Endodermal cell (in vitro differentiated cells): ENCODE data around the gene PCNT. TPM values are rescaled to one million over a fixed set of nuclear protein-coding genes. Genes with fewer than 3 reads are reported as not detected.

Experiments used
- DNase-seq: peaks from one replicate; pipeline ENCODE4 v3.0.0-alpha.2; 2017
- H3K27ac ChIP-seq: 2 replicates; pipeline ENCODE4 v1.5.1; 2013; ENCODE audit warnings: mild to moderate bottlenecking, low read depth, low read length, moderate library complexity
- H3K27me3 ChIP-seq: 2 replicates; pipeline ENCODE4 v1.6.1; 2013; ENCODE audit warnings: mild to moderate bottlenecking, low read length, moderate library complexity; ENCODE audit not compliant: insufficient read depth, control insufficient read depth, poor library complexity, severe bottlenecking
- H3K36me3 ChIP-seq: 2 replicates; pipeline ENCODE4 v1.7.0; 2013; ENCODE audit warnings: mild to moderate bottlenecking, low read length, moderate library complexity; ENCODE audit not compliant: control insufficient read depth, insufficient read depth
- H3K4me1 ChIP-seq: one replicate; pipeline ENCODE4 v1.7.0; 2013; ENCODE audit warnings: low read length; ENCODE audit not compliant: control insufficient read depth, insufficient read depth
- H3K4me3 ChIP-seq: 2 replicates; pipeline ENCODE4 v1.5.1; 2013; ENCODE audit warnings: mild to moderate bottlenecking, low read length, moderate library complexity
- H3K9ac ChIP-seq: 2 replicates; pipeline ENCODE4 v1.6.1; 2013; ENCODE audit warnings: mild to moderate bottlenecking, low read length, moderate library complexity; ENCODE audit not compliant: poor library complexity, severe bottlenecking; ENCODE audit errors: extremely low read depth
- H3K9me3 ChIP-seq: 2 replicates; pipeline ENCODE4 v1.6.1; 2013; ENCODE audit warnings: mild to moderate bottlenecking, low read length, moderate library complexity; ENCODE audit not compliant: control insufficient read depth
- H3K27ac Mint-ChIP-seq: 2 replicates; pipeline ENCODE4 v1.8.0; 2020; ENCODE audit warnings: mixed read lengths
- H3K27me3 Mint-ChIP-seq: 2 replicates; pipeline ENCODE4 v1.8.0; 2021; ENCODE audit warnings: mild to moderate bottlenecking, mixed read lengths; ENCODE audit not compliant: insufficient read depth
- H3K36me3 Mint-ChIP-seq: 2 replicates; pipeline ENCODE4 v1.8.0; 2020; ENCODE audit warnings: low read depth, mixed read lengths
- H3K4me1 Mint-ChIP-seq: 2 replicates; pipeline ENCODE4 v1.8.0; 2020; ENCODE audit warnings: mixed read lengths
- H3K4me3 Mint-ChIP-seq: 2 replicates; pipeline ENCODE4 v1.8.0; 2020; ENCODE audit warnings: mild to moderate bottlenecking, moderate library complexity, mixed read lengths
- H3K9me3 Mint-ChIP-seq: 2 replicates; pipeline ENCODE4 v1.8.0; 2020; ENCODE audit warnings: mild to moderate bottlenecking, mixed read lengths
- WGBS, 2 experiments: methylation state at CpG; one replicate each; pipeline versions ENCODE4 v1.1.5 to v1.1.7; 2013; ENCODE audit warnings: missing lambda C conversion rate in 2 of 2, mixed read lengths in 1 of 2; ENCODE audit not compliant: insufficient coverage in 1 of 2, insufficient read length in 1 of 2; 5-methylcytosine and 5-hydroxymethylcytosine counted together
- total RNA-seq, 2 donors: library from RNA; stranded (reverse); fragmentation: NEBNext Ultra II Directional in 1 of 2; extraction: Animal tissue kit (Norgen Biotek cat#: 25700) in 1 of 2; gene quantifications; 2 replicates in 1 of 2; 3 replicates in 1 of 2; pipeline ENCODE4 v1.2.1, GENCODE V29; 2021
- TF ChIP-seq, protein P1 (sequence below): fragments of 200-600 bp; sonication (generic); conservative IDR thresholded peaks from 2 replicates; pipeline ENCODE4 v1.5.0; 2021; ENCODE audit warnings: antibody characterized with exemption, mild to moderate bottlenecking

PCNT gene
- total RNA-seq, 2 donors from 2014 or later = 40.1 to 40.7 TPM

- H3K36me3 Mint-ChIP-seq = peaks cover 48% of the 10 kb centered on the region
- peaks cover 33% of the 10 kb centered on the region for H3K36me3 ChIP-seq
- no peak overlapping the region for H3K4me3 Mint-ChIP-seq
These were observed 22.2 kb upstream of the PCNT start for GRCh38 chr21:46301759-46302158.

GRCh38 chr21:46304437-46304836, 19.5 kb upstream of the PCNT start:
- 94% methylated on average over 4 to 5 of the region's 5 CpGs for WGBS, 2 experiments
- DNase-seq = no peak
- H3K4me3 ChIP-seq = no peak overlapping the region
- no peaks in the 10 kb centered on the region for H3K9me3 ChIP-seq
- H3K9ac ChIP-seq = no peak overlapping the region
- Mint-ChIP-seq H3K27me3 (peaks cover 2% of the 10 kb centered on the region), H3K4me1 (no peaks in the 10 kb centered on the region), H3K9me3 (peaks cover 2% of the 10 kb centered on the region), H3K36me3 (peaks cover 50% of the 10 kb centered on the region), H3K4me3 (no peak overlapping the region), H3K27ac (no peak overlapping the region)
- no peaks in the 10 kb centered on the region for H3K4me1 ChIP-seq
- no peak overlapping the region for H3K27ac ChIP-seq
- H3K36me3 ChIP-seq = peaks cover 33% of the 10 kb centered on the region
- no peaks in the 10 kb centered on the region for H3K27me3 ChIP-seq
- TF ChIP-seq, protein P1, sequence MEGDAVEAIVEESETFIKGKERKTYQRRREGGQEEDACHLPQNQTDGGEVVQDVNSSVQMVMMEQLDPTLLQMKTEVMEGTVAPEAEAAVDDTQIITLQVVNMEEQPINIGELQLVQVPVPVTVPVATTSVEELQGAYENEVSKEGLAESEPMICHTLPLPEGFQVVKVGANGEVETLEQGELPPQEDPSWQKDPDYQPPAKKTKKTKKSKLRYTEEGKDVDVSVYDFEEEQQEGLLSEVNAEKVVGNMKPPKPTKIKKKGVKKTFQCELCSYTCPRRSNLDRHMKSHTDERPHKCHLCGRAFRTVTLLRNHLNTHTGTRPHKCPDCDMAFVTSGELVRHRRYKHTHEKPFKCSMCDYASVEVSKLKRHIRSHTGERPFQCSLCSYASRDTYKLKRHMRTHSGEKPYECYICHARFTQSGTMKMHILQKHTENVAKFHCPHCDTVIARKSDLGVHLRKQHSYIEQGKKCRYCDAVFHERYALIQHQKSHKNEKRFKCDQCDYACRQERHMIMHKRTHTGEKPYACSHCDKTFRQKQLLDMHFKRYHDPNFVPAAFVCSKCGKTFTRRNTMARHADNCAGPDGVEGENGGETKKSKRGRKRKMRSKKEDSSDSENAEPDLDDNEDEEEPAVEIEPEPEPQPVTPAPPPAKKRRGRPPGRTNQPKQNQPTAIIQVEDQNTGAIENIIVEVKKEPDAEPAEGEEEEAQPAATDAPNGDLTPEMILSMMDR = no peak

More at GRCh38 chr21:46301759-46302158, 22.2 kb upstream of the PCNT start:
- Histone ChIP-seq H3K9me3 (no peaks in the 10 kb centered on the region), H3K27ac (no peak overlapping the region), H3K4me1 (no peaks in the 10 kb centered on the region), H3K9ac (no peak overlapping the region), H3K27me3 (no peaks in the 10 kb centered on the region), H3K4me3 (no peak overlapping the region)
- whole genome bisulfite sequencing, 2 experiments = 90 to 93% methylated on average over 2 to 14 of the region's 14 CpGs
- TF ChIP-seq, protein P1 = no peak
- H3K9me3 Mint-ChIP-seq = peaks cover 3% of the 10 kb centered on the region
- H3K4me1 Mint-ChIP-seq = no peaks in the 10 kb centered on the region
- H3K27me3 Mint-ChIP-seq = peaks cover 4% of the 10 kb centered on the region
- no peak for DNase-seq
- no peak overlapping the region for H3K27ac Mint-ChIP-seq

- Mint-ChIP-seq H3K4me3 (no peak overlapping the region), H3K27me3 (no peaks in the 10 kb centered on the region), H3K27ac (no peak overlapping the region), H3K36me3 (peaks cover 46% of the 10 kb centered on the region), H3K9me3 (no peaks in the 10 kb centered on the region), H3K4me1 (no peaks in the 10 kb centered on the region)
- TF ChIP-seq, protein P1 = no peak
- H3K9me3 ChIP-seq = no peaks in the 10 kb centered on the region
- H3K9ac ChIP-seq = no peak overlapping the region
- H3K27ac ChIP-seq = no peak overlapping the region
- H3K4me3 ChIP-seq = no peak overlapping the region
- H3K4me1 ChIP-seq = no peaks in the 10 kb centered on the region
- 96 to 99% methylated on average over 9 to 10 of the region's 11 CpGs for WGBS, 2 experiments
- no peaks in the 10 kb centered on the region for H3K27me3 ChIP-seq
- peaks cover 28% of the 10 kb centered on the region for H3K36me3 ChIP-seq
- DNase-seq = no peak
These were observed 19.0 kb upstream of the PCNT start for GRCh38 chr21:46304955-46305354.
